WTC11 (cell line): ENCODE measurements around the gene SLC47A1. TPM values are rescaled to one million over a fixed set of nuclear protein-coding genes. Genes with fewer than 3 reads are reported as not detected.

Source experiments
- ATAC-seq: fragments of 200-7000 bp; cut with Tn5 transposase; 2 replicates; pipeline ENCODE4 v1.10.0; 2021; ENCODE audit warnings: mild to moderate bottlenecking, moderate library complexity
- CTCF ChIA-PET: fragments of 300-600 bp; sonication (Branson Sonifier 250); formaldehyde crosslinking; loops from one replicate; lab custom pipeline; 2021; ENCODE audit warnings: antibody characterized with exemption; lab: Charles Lee
- POLR2A ChIA-PET: fragments of 350-600 bp; sonication (Branson Sonifier 250); formaldehyde crosslinking; loops from one replicate; lab custom pipeline; 2021; ENCODE audit warnings: antibody characterized with exemption; lab: Charles Lee
- DNase-seq: peaks from one replicate; pipeline ENCODE4 v3.0.0; 2021; ENCODE audit warnings: low spot score
- H3K27ac Mint-ChIP-seq: 2 replicates; pipeline ENCODE4 v1.8.0; 2021; ENCODE audit warnings: mixed read lengths
- H3K27me3 Mint-ChIP-seq: 2 replicates; pipeline ENCODE4 v1.8.0; 2021; ENCODE audit warnings: low read depth, mild to moderate bottlenecking, moderate library complexity, mixed read lengths
- H3K36me3 Mint-ChIP-seq: 2 replicates; pipeline ENCODE4 v1.8.0; 2021; ENCODE audit warnings: mixed read lengths
- H3K4me1 Mint-ChIP-seq: 2 replicates; pipeline ENCODE4 v1.8.0; 2022; ENCODE audit warnings: mixed read lengths
- H3K4me3 Mint-ChIP-seq: 2 replicates; pipeline ENCODE4 v1.8.0; 2021; ENCODE audit warnings: mild to moderate bottlenecking, moderate library complexity, mixed read lengths
- H3K9me3 Mint-ChIP-seq: 2 replicates; pipeline ENCODE4 v1.8.0; 2021; ENCODE audit warnings: mixed read lengths
- ELF4 ChIP-seq: sonication (generic); formaldehyde crosslinking; IDR thresholded peaks from 2 replicates; pipeline ENCODE4 v1.8.1; 2022; ENCODE audit warnings: low read depth, mild to moderate bottlenecking, moderate library complexity, missing genetic modification reagents
- total RNA-seq: library from RNA; stranded (reverse); gene quantifications from 3 replicates; pipeline ENCODE4 v1.2.3, GENCODE V29; 2021
- TF ChIP-seq, protein P1 (sequence below): sonication (generic); formaldehyde crosslinking; IDR thresholded peaks from 2 replicates; pipeline ENCODE4 v1.8.1; 2023; ENCODE audit warnings: mild to moderate bottlenecking, missing genetic modification reagents, moderate library complexity
- TF ChIP-seq, protein P2 (sequence below): fragments of 250-450 bp; sonication (Bioruptor Pico); IDR thresholded peaks from 2 replicates; pipeline ENCODE4 v1.9.0; 2021; ENCODE audit warnings: moderate library complexity, mild to moderate bottlenecking, inconsistent platforms, borderline replicate concordance
- TF ChIP-seq, protein P3 (sequence below): sonication (generic); formaldehyde crosslinking; IDR thresholded peaks from 2 replicates; pipeline ENCODE4 v1.8.1; 2022; ENCODE audit warnings: mild to moderate bottlenecking, missing genetic modification reagents, moderate library complexity, borderline replicate concordance
- TF ChIP-seq, protein P4 (sequence below): sonication (generic); formaldehyde crosslinking; IDR thresholded peaks from 2 replicates; pipeline ENCODE4 v1.8.1; 2023; ENCODE audit warnings: mild to moderate bottlenecking, missing genetic modification reagents

The SLC47A1 gene
- total RNA-seq, 1 experiment from 2014 or later, result 2.5 TPM

DNA sequence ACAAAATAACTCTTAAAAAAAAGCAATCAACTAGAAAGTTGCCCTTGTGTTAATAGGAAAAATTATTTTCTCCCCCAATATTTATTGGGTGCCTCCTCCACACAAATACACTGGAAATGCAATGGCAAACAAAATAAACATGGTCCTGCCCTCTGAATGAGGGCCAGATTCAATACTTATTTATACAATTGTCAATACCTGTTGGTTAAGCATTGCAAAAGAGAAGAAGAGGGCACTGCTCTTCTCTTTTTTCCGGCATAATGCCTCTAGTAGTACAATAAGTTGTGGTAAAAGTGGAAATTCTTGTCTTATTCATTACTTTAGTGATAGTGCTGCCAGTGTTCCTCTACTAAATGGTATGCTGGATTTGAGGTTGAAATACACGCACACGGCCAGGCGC lies 92.4 kb downstream of the SLC47A1 start:
- Mint-ChIP-seq H3K9me3 (peaks cover 4% of the 10 kb centered on the region; the same call in 1 of the 2 replicates), H3K4me1 (no peaks in the 10 kb centered on the region)
- TF ChIP-seq, protein P1, sequence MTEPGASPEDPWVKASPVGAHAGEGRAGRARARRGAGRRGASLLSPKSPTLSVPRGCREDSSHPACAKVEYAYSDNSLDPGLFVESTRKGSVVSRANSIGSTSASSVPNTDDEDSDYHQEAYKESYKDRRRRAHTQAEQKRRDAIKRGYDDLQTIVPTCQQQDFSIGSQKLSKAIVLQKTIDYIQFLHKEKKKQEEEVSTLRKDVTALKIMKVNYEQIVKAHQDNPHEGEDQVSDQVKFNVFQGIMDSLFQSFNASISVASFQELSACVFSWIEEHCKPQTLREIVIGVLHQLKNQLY (CRISPR knock-in tag), result no peak
- TF ChIP-seq, protein P2, sequence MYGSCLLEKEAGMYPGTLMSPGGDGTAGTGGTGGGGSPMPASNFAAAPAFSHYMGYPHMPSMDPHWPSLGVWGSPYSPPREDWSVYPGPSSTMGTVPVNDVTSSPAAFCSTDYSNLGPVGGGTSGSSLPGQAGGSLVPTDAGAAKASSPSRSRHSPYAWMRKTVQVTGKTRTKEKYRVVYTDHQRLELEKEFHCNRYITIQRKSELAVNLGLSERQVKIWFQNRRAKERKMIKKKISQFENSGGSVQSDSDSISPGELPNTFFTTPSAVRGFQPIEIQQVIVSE (CRISPR knock-in tag), result no peak
- TF ChIP-seq ELF4 (CRISPR knock-in tag), result no peak
- TF ChIP-seq, protein P3, sequence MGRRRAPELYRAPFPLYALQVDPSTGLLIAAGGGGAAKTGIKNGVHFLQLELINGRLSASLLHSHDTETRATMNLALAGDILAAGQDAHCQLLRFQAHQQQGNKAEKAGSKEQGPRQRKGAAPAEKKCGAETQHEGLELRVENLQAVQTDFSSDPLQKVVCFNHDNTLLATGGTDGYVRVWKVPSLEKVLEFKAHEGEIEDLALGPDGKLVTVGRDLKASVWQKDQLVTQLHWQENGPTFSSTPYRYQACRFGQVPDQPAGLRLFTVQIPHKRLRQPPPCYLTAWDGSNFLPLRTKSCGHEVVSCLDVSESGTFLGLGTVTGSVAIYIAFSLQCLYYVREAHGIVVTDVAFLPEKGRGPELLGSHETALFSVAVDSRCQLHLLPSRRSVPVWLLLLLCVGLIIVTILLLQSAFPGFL, result no peak
- TF ChIP-seq, protein P4, sequence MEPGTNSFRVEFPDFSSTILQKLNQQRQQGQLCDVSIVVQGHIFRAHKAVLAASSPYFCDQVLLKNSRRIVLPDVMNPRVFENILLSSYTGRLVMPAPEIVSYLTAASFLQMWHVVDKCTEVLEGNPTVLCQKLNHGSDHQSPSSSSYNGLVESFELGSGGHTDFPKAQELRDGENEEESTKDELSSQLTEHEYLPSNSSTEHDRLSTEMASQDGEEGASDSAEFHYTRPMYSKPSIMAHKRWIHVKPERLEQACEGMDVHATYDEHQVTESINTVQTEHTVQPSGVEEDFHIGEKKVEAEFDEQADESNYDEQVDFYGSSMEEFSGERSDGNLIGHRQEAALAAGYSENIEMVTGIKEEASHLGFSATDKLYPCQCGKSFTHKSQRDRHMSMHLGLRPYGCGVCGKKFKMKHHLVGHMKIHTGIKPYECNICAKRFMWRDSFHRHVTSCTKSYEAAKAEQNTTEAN (CRISPR knock-in tag), result no peak
- TF ChIP-seq, all 79 proteins: peak for 0
- no peaks in the 10 kb centered on the region; the same call in 1 of the 2 replicates for H3K27me3 Mint-ChIP-seq
- no peak overlapping the region for H3K27ac Mint-ChIP-seq
- ATAC-seq, result no peak
- POLR2A ChIA-PET, result no interaction called here
- CTCF ChIA-PET, result no interaction called here
- no peak overlapping the region for H3K4me3 Mint-ChIP-seq
- no peak for DNase-seq
- 0 out of 2 replicates have a peak, but pooled peaks cover 3% of the 10 kb centered on the region for H3K36me3 Mint-ChIP-seq

Other genes with a start within 250 kb of the SLC47A1 start
- 31.9 to 39.2 TPM (median 39.0 TPM) in 3 replicates for gene B9D1, start 171.1 kb upstream of the SLC47A1 start, total RNA-seq
- gene MAPK7, start 155.4 kb upstream of the SLC47A1 start, total RNA-seq, result 35.6 to 38.5 TPM (median 37.4 TPM) in 3 replicates
- 3.9 to 4.1 TPM (median 4.0 TPM) in 3 replicates for gene MFAP4, start 146.7 kb upstream of the SLC47A1 start, total RNA-seq
- gene RNF112, start 122.6 kb upstream of the SLC47A1 start, total RNA-seq, result 4.5 to 5.1 TPM (median 4.9 TPM) in 3 replicates
- gene ALDH3A2, start 114.9 kb downstream of the SLC47A1 start, total RNA-seq, result 68.5 to 84.3 TPM (median 80.6 TPM) in 3 replicates
- gene SLC47A2, start 182.7 kb downstream of the SLC47A1 start, total RNA-seq, result not detected in 3 replicates
- 0.35 to 1.1 TPM (median 0.53 TPM) in 3 replicates for gene ALDH3A1, start 214.4 kb downstream of the SLC47A1 start, total RNA-seq